IMR-90 (cell line): ENCODE measurements around the gene HDDC3. TPM values are rescaled to one million over a fixed set of nuclear protein-coding genes. Genes with fewer than 3 reads are reported as not detected.

ENCODE experiments used
- ATAC-seq: fragments of 200-7000 bp; cut with Tn5 transposase; 2 replicates; pipeline ENCODE4 v1.9.1; 2020; ENCODE audit warnings: low read depth, mild to moderate bottlenecking, moderate library complexity
- BruUV-seq: library from RNA; stranded (reverse); fragments of 400-500 nt; replicated peaks from 2 replicates; lab custom pipeline; 2021; lab: Mats Ljungman, UMichigan
- CTCF ChIA-PET: fragments of 300-600 bp; formaldehyde crosslinking; extraction: SDS; loops from one replicate; lab custom pipeline; 2021; ENCODE audit warnings: antibody characterized with exemption; lab: Yijun Ruan, JAX
- POLR2A ChIA-PET: fragments of 300-600 bp; sonication (Branson Sonifier 250); formaldehyde crosslinking; loops from one replicate; lab custom pipeline; 2022; ENCODE audit warnings: antibody characterized with exemption; ENCODE audit not compliant: unreplicated experiment; lab: Charles Lee
- DNase-seq: peaks from one replicate; pipeline ENCODE4 v3.0.0; 2013
- H2AFZ ChIP-seq: replicated peaks from 2 replicates; pipeline ENCODE3; 2013; ENCODE audit warnings: low read length, mild to moderate bottlenecking; ENCODE audit not compliant: poor library complexity
- H2AK5ac ChIP-seq: 2 replicates; pipeline ENCODE4 v1.6.1; 2013; ENCODE audit warnings: low read depth, low read length, inconsistent platforms
- H2AK9ac ChIP-seq: replicated peaks from 2 replicates; pipeline ENCODE3; 2013; ENCODE audit warnings: mild to moderate bottlenecking, low read depth, low read length, moderate library complexity; ENCODE audit not compliant: poor library complexity
- H2BK120ac ChIP-seq: 2 replicates; pipeline ENCODE4 v1.6.1; 2013; ENCODE audit warnings: low read depth, low read length, inconsistent platforms
- H2BK15ac ChIP-seq: 3 replicates; pipeline ENCODE4 v1.6.1; 2013; ENCODE audit warnings: low read depth, low read length, inconsistent platforms
- H2BK20ac ChIP-seq: 2 replicates; pipeline ENCODE4 v1.6.1; 2013; ENCODE audit warnings: low read depth, mild to moderate bottlenecking, inconsistent platforms, low read length, moderate library complexity
- H2BK5ac ChIP-seq: 2 replicates; pipeline ENCODE4 v1.6.1; 2013; ENCODE audit warnings: mild to moderate bottlenecking, low read depth, low read length, inconsistent platforms; ENCODE audit not compliant: poor library complexity, severe bottlenecking
- H3K14ac ChIP-seq: replicated peaks from 2 replicates; pipeline ENCODE4 v1.6.1; 2013; ENCODE audit warnings: low read depth, low read length, inconsistent platforms
- H3K18ac ChIP-seq: 2 replicates; pipeline ENCODE4 v1.6.1; 2013; ENCODE audit warnings: low read depth, low read length, control low read depth
- H3K23ac ChIP-seq: 2 replicates; pipeline ENCODE4 v1.6.1; 2013; ENCODE audit warnings: low read depth, low read length, inconsistent platforms
- H3K27ac ChIP-seq: 2 replicates; pipeline ENCODE4 v1.5.1; 2013; ENCODE audit warnings: mild to moderate bottlenecking, control low read depth, low read length; ENCODE audit not compliant: insufficient read depth
- H3K27me3 ChIP-seq: 2 replicates; pipeline ENCODE4 v1.6.1; 2013; ENCODE audit warnings: low read length; ENCODE audit not compliant: control insufficient read depth, insufficient read depth
- H3K36me3 ChIP-seq: 2 replicates; pipeline ENCODE4 v1.6.1; 2013; ENCODE audit warnings: low read length, mixed read lengths; ENCODE audit not compliant: control insufficient read depth, insufficient read depth
- H3K4ac ChIP-seq: 2 replicates; pipeline ENCODE4 v1.6.1; 2013; ENCODE audit warnings: low read depth, low read length, inconsistent platforms
- H3K4me1 ChIP-seq: 2 replicates; pipeline ENCODE4 v1.6.1; 2013; ENCODE audit warnings: low read length, mixed read lengths; ENCODE audit not compliant: control insufficient read depth, insufficient read depth
- H3K4me2 ChIP-seq: 2 replicates; pipeline ENCODE4 v1.6.1; 2013; ENCODE audit warnings: low read depth, mild to moderate bottlenecking, control low read depth, low read length, moderate library complexity
- H3K4me3 ChIP-seq: 2 replicates; pipeline ENCODE4 v1.5.1; 2013; ENCODE audit warnings: low read depth, mild to moderate bottlenecking, control low read depth, low read length, moderate library complexity; ENCODE audit not compliant: insufficient read depth
- H3K56ac ChIP-seq: 2 replicates; pipeline ENCODE4 v1.6.1; 2013; ENCODE audit warnings: low read length, inconsistent platforms; ENCODE audit not compliant: insufficient read depth; ENCODE audit errors: extremely low read depth
- H3K79me1 ChIP-seq, 2 experiments: 2 replicates each; pipeline ENCODE4 v1.6.1; 2013; ENCODE audit warnings: low read length in 2 of 2, inconsistent platforms in 1 of 2, low read depth in 1 of 2
- H3K9ac ChIP-seq: 2 replicates; pipeline ENCODE4 v1.6.1; 2013; ENCODE audit warnings: low read depth, low read length, control low read depth
- H3K9me1 ChIP-seq: 2 replicates; pipeline ENCODE4 v1.6.1; 2013; ENCODE audit warnings: low read length, inconsistent platforms; ENCODE audit not compliant: insufficient read depth
- H3K9me3 ChIP-seq: 2 replicates; pipeline ENCODE4 v1.6.1; 2013; ENCODE audit warnings: low read length; ENCODE audit not compliant: control insufficient read depth, insufficient read depth
- H4K20me1 ChIP-seq: 2 replicates; pipeline ENCODE4 v1.6.1; 2013; ENCODE audit warnings: low read length, inconsistent platforms; ENCODE audit not compliant: insufficient read depth
- H4K5ac ChIP-seq: 2 replicates; pipeline ENCODE4 v1.6.1; 2013; ENCODE audit warnings: mild to moderate bottlenecking, low read depth, low read length, control low read depth
- H4K8ac ChIP-seq, 2 experiments: 2 replicates each; pipeline ENCODE4 v1.6.1; 2013; ENCODE audit warnings: low read depth in 2 of 2, low read length in 2 of 2, control low read depth in 1 of 2, inconsistent platforms in 1 of 2
- H4K91ac ChIP-seq: 2 replicates; pipeline ENCODE4 v1.6.1; 2013; ENCODE audit warnings: low read depth, low read length, inconsistent platforms; ENCODE audit not compliant: insufficient read depth
- MAFK ChIP-seq: IDR thresholded peaks from 2 replicates; pipeline ENCODE4 v1.6.1; 2012; ENCODE audit warnings: low read depth, low read length, improper control_type of control experiment
- WGBS, 2 experiments: methylation state at CpG; one replicate each; pipeline versions ENCODE4 v1.1.5 to v1.1.7; 2013; ENCODE audit warnings: missing lambda C conversion rate in 2 of 2; ENCODE audit not compliant: insufficient read length in 1 of 2; ENCODE audit errors: extremely low coverage in 2 of 2; 5-methylcytosine and 5-hydroxymethylcytosine counted together
- dilution Hi-C: fragments of 300-500 bp; cut with HindIII; formaldehyde crosslinking; loops from one replicate; pipeline ENCODE4 v1.14.3; 2018; ENCODE audit warnings: low sequenced_read_pairs; ENCODE audit not compliant: unreplicated experiment
- in situ Hi-C: fragments of 300-500 bp; cut with MboI; formaldehyde crosslinking; loops from 3 replicates; pipeline ENCODE4 v1.14.3; 2019; ENCODE audit warnings: low sequenced_read_pairs, inconsistent platforms, mixed read lengths
- intact Hi-C: fragments of 100-400 bp; cut with micrococcal nuclease; formaldehyde crosslinking; loops from 2 replicates; pipeline ENCODE4 v1.10.0; 2022
- polyA plus RNA-seq, 3 experiments: library from polyadenylated mRNA; depleted of rRNA; stranded (reverse); fragments of >200 nt; gene quantifications; 2 replicates each; pipeline ENCODE4 v1.2.3, GENCODE V29; 2012; ENCODE audit warnings: low replicate concordance in 1 of 3
- total RNA-seq: library from RNA; depleted of rRNA; stranded (reverse); fragments of >200 nt; gene quantifications from 2 replicates; pipeline ENCODE4 v1.2.3, GENCODE V29; 2012
- TF ChIP-seq, protein P1 (sequence below): fragments of 150-350 bp; IDR thresholded peaks from 2 replicates; pipeline ENCODE4 v1.6.1; 2017; ENCODE audit warnings: mild to moderate bottlenecking, antibody characterized with exemption, low read length, low read depth

Gene HDDC3
- total and polyA plus RNA-seq, 2 of the 4 experiments (the other 2 are of a cell fraction), result 7.9 to 10.7 TPM

DNA sequence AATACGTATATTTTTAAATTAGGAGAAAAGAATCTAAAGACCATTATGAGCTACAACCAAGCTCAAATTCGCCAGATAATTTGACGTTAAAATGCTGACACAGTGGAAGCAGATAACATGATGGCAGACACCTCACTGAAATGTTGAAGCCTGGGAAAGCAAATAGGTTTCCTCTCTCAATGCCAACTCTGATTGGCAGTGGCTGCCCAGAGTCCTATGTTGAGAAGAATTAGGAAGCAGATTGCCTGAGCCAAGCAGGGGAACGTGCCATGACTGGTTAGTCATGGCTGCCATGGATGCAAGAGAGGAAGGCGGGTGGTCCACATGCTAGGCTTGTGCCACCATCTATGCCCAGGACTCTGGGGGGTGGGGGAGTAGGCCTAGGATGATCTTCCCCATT lies 5.9 kb upstream of the HDDC3 start:
- no peak overlapping the region for H3K27ac ChIP-seq
- no peak overlapping the region for H4K91ac ChIP-seq
- POLR2A ChIA-PET, result no interaction called here
- no peaks in the 10 kb centered on the region for H3K27me3 ChIP-seq
- no peak overlapping the region for H3K9ac ChIP-seq
- H2BK5ac ChIP-seq, result no peak overlapping the region
- H2AFZ ChIP-seq, result no peak overlapping the region
- H4K5ac ChIP-seq, result no peak overlapping the region
- no peak overlapping the region for H3K18ac ChIP-seq
- H3K4me1 ChIP-seq, result peaks cover 5% of the 10 kb centered on the region; the same call in 1 of the 2 replicates
- H3K79me1 ChIP-seq, result peaks cover 29 to 50% of the 10 kb centered on the region in 2 experiments
- CTCF ChIA-PET, result no interaction called here
- H3K14ac ChIP-seq, result no peak overlapping the region
- in situ Hi-C loops (no loop called here), dilution Hi-C loops (no loop called here), intact Hi-C loops (no loop called here)
- WGBS, 2 experiments, result no CpG with 5 or more reads among the region's 5 CpGs
- H3K4ac ChIP-seq, result no peak overlapping the region
- TF ChIP-seq, protein P1, sequence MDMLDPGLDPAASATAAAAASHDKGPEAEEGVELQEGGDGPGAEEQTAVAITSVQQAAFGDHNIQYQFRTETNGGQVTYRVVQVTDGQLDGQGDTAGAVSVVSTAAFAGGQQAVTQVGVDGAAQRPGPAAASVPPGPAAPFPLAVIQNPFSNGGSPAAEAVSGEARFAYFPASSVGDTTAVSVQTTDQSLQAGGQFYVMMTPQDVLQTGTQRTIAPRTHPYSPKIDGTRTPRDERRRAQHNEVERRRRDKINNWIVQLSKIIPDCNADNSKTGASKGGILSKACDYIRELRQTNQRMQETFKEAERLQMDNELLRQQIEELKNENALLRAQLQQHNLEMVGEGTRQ, result no peak
- TF ChIP-seq MAFK, result peak; percentile 33; the same call in 1 of the 2 replicates
- H3K36me3 ChIP-seq, result peaks cover 41% of the 10 kb centered on the region
- no peak overlapping the region for H2AK9ac ChIP-seq
- peaks cover 6% of the 10 kb centered on the region; the same call in 1 of the 2 replicates for H4K20me1 ChIP-seq
- no peak overlapping the region for H3K4me2 ChIP-seq
- no peak overlapping the region for H3K56ac ChIP-seq
- no peak overlapping the region for H2AK5ac ChIP-seq
- no peak for ATAC-seq
- no peak overlapping the region for H2BK120ac ChIP-seq
- no TSS peak for BruUV-seq
- no peak overlapping the region for H2BK15ac ChIP-seq
- H2BK20ac ChIP-seq, result no peak overlapping the region
- H3K9me3 ChIP-seq, result no peaks in the 10 kb centered on the region
- H3K4me3 ChIP-seq, result no peak overlapping the region
- peaks cover 13% of the 10 kb centered on the region; the same call in 1 of the 2 replicates for H3K9me1 ChIP-seq
- no peak overlapping the region for H3K23ac ChIP-seq
- no peak overlapping the region for H4K8ac ChIP-seq
- DNase-seq, result no peak
